Keratinocyte (primary cell): ENCODE measurements around the gene RANGRF.

ENCODE experiments used
- EZH2 ChIP-seq: IDR thresholded peaks from one replicate; pipeline ENCODE4 v1.6.1; 2012; ENCODE audit warnings: inconsistent platforms, mild to moderate bottlenecking, low read length, moderate library complexity
- TF ChIP-seq, protein P1 (sequence below), 3 experiments: IDR thresholded peaks in 1 of 3; conservative IDR thresholded peaks in 1 of 3; optimal IDR thresholded peaks in 1 of 3; 2 replicates in 2 of 3; 3 replicates in 1 of 3; pipeline versions ENCODE3 to v1.5.1; 2011; ENCODE audit warnings: low read length in 3 of 3, mild to moderate bottlenecking in 3 of 3, moderate library complexity in 2 of 3, control low read depth in 1 of 3, inconsistent platforms in 1 of 3; ENCODE audit not compliant: insufficient read depth in 2 of 3; ENCODE audit errors: extremely low read depth in 1 of 3

GRCh38 chr17:8294814-8295316, 6.4 kb downstream of the RANGRF start:
- TF ChIP-seq, protein P1, sequence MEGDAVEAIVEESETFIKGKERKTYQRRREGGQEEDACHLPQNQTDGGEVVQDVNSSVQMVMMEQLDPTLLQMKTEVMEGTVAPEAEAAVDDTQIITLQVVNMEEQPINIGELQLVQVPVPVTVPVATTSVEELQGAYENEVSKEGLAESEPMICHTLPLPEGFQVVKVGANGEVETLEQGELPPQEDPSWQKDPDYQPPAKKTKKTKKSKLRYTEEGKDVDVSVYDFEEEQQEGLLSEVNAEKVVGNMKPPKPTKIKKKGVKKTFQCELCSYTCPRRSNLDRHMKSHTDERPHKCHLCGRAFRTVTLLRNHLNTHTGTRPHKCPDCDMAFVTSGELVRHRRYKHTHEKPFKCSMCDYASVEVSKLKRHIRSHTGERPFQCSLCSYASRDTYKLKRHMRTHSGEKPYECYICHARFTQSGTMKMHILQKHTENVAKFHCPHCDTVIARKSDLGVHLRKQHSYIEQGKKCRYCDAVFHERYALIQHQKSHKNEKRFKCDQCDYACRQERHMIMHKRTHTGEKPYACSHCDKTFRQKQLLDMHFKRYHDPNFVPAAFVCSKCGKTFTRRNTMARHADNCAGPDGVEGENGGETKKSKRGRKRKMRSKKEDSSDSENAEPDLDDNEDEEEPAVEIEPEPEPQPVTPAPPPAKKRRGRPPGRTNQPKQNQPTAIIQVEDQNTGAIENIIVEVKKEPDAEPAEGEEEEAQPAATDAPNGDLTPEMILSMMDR (optimal IDR thresholded peaks at IDR 0.05 in 1 of 3, IDR thresholded peaks at IDR 0.05 in 1 of 3, conservative IDR thresholded peaks at IDR 0.05 in 1 of 3; ENCODE audit: extremely low read depth in 1 of 3, insufficient read depth in 2 of 3, low read length in 3 of 3), result no peak
- TF ChIP-seq EZH2, result no peak
